GM19324 (cell line): ENCODE results near the gene PACSIN2.

Source experiments
- ATAC-seq: cut with Tn5 transposase; IDR thresholded peaks from one replicate; pipeline ENCODE4 v1.9.1; 2021; ENCODE audit warnings: mild to moderate bottlenecking, moderate library complexity; ENCODE audit not compliant: unreplicated experiment, low FRiP score

The PACSIN2 gene

DNA sequence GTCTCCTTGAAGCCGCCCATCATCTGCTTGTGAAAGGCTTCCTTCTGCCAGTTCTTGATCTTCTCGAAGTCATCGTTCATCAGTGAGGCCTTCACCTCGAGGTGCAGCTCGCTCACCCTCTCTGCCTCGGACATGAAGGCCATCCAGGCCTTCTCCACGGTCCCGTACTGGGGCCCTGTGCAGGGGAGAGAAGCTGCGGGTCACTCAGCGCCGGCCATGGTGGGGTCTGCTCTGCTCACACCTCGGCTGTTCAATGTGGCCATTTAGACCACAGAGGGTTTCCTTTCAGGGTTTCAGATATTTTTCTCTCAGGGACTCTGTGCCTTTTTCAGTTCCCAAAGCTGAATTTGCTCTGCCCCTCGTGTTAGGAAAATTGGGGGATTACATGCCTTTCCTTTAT, 123.9 kb downstream of the PACSIN2 start:
- ATAC-seq: no peak

DNA sequence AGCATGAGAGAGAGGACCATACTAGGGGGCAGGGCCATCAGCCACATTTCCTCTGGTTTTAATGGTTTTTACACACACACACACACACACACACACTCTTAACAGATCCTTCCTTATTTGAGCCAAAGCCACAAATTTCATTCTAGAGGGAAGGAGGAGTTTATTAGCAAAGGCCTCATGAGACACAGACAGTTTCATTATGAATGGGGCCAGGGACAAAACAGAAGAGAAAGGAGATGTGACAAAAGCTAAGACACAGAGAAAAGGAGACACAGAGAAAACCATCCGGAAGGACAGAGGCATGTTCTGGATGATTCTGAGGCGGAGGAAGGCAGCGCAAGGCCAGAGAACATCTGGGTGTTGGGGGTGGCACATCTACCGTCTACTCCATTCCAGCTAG, 125.6 kb downstream of the PACSIN2 start:
- ATAC-seq: no peak

DNA sequence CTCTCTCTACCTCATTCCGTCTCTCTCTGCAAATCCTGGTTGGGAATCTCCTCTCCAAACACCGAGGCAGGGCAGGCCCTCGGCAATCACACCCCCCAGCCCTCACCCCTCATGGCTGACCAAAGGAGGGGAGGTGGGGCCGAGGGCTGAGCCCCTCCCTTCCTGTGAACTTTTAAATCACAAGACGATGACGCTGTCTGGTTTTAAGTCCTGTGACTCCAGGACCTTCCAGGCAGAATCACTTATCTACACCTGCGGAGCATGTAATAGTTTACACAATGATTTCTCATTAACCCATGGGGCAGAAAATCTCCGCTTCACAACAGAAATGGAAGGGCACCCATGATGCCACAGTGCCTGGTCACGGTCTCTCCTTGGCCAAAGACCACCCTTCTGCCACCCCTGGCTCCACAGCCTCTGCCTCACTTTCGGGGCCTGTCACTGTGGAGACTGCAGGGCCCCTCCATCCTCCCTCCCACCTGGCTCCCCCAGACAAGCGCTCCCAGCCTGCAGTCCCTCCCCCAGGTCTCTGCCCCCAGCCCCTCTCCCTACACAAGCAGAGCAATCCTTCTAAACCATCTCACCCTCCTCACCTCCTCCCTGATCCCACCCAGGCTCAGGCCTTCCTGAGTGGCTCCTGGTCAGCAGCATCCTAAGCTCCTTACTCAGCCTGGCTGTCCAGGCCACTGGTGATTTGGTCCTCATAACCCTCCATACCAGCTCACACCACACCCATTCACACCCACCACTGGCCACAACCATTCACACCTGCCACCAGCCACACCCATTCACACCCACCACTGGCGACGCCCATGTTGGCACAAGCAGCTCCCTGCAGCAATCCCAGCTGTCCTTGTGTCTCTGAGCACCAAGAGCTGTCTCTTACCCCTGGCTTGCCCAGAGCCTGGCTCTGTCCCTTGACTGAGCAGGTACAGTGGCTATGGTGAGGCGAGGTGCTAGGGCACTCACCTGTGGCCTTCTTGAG, 127.1 kb downstream of the PACSIN2 start:
- no peak for ATAC-seq

DNA sequence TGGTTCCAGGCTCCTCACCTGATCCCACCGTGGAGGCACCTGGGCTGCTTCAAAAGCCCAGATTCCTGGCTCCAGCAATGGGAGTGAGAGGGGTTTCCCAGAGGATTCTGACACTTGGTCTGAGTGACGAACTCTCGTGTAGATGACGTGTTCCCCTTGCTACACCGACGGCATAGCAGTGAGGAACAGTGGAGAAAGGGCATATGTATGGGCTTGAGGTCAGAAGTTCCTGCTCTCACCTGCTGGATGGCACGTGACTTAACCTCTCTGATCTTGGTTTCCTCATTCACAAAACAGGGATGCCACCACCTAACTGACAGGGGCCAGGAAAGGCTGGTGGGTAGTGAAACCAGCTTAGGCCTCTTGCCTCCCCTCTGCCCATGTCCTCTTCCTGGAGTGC, 127.8 kb downstream of the PACSIN2 start:
- ATAC-seq: no peak

DNA sequence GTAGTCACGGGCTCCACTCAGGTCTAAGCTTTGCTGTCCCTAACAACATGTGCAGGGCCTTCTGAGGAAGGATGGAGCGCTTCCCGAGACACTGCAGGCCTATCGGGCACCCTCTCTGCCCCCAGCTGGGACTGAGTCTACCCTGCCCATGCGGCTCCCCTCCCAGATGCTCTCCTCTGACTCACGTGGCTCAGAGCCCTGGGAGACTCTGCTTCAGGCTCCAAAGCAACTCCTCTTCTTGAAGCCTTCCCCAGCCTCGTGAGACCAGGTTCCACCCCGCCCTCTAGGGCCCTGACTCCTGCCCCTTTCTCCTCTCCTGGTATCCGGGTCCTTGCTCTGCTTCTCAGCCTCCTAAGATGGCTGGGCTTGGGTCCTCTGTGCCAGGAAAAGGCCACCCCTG, 129.5 kb downstream of the PACSIN2 start:
- ATAC-seq: no peak

DNA sequence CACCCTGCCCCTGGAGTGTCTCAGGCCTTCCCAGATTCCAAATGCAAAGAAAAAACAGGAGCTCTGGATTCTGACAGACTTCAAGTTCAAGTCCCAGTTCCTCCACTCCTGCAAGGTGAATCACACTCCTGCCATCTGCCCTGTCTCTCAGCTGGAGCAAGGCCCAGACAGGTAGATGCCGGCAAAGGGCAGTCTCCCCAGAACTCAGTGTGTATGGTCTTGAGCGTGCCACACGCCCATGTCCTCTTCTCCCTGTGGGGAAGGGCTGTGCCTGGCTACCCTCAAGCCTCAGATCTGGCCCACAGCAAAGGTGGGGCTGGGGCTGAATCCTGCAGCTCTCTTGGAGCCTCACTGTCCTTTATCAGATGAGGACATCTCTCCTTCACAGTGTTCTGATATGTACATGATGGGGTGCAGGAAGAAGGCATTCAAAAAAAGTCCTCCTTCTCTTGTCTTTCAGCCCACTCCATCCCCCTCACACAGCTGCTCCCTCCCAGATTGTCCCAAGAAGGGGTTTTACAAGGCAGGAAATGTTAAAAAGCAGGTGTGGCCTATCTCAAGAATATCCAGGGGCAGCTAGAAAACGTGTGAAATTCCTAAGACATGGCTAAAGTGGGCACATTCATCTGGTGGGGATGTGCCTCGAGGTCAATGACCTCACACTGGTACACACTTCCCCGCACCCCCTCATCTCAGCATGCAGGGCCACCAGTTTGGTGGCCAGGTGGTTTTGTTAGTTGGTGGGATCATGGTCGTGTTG, 130.2 kb downstream of the PACSIN2 start:
- no peak for ATAC-seq

DNA sequence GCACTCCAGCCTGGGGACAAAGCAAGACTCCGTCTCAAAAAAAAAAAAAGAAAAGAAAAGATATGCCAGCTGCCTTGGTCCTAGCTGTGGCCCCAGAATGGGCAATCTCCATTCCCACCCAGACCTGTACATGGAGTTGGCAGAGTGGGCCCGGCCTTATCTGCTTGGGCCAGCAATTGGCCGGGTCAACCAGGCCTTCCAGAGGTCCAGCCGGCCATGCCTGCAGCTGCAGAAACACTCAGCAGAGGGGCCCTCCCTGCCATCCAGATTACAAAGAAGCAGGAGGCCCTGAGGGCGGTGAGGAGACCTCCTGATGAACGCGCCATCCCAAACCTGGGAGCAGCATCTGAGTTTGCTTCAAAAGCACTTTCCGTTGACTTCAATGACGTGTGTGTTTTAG, 131.0 kb downstream of the PACSIN2 start:
- ATAC-seq: no peak

DNA sequence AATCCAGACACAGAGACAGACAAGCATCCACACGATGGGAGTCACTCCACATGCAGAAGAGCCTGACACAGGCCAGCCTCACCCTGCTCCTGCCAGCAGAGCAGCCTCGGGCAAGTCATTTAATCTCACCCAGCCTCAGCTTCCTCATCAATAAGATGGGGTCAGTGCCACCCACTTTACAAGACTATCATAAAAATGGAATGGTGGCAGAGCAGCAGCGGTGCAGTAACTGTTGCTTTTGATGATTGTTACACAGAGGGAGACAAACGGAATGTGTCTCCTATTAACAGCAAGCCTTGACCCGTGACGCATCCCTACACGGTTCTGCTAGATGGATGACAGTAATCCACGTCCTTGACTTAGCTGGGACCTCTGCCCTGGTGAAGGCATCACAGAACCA, 131.8 kb downstream of the PACSIN2 start:
- ATAC-seq: no peak

DNA sequence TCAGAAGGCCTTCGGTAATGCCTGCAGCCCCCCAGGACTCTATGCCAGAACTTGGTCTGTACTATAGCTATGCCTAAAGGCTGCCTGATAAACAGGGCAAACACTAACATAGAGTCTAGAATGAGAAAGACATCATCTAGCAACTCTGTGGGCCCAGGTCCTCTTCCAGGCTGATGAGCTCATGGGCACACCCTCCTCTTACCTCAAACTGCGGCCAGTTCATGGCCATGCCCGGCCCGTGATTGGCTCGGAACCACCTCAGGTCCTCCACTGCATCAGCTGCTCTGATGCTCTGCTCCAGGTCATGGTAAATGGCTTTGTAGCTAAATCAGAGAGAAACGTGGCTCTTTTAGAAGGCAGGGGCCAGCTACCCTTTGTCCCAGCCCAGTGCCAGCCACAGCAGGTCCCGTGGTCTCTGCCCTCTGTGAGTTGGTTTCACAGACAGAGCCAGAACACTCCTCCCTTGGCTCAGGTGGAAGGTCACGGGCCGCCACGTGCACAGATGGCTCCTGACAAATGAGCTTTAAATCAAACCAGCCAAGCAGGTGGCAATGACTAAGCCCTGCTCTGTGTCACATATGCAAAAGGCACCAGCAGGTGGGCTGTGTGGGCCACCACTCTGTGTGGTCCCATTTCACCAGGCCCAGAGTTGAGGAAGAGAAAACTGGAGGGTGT, 132.8 kb downstream of the PACSIN2 start:
- no peak for ATAC-seq

DNA sequence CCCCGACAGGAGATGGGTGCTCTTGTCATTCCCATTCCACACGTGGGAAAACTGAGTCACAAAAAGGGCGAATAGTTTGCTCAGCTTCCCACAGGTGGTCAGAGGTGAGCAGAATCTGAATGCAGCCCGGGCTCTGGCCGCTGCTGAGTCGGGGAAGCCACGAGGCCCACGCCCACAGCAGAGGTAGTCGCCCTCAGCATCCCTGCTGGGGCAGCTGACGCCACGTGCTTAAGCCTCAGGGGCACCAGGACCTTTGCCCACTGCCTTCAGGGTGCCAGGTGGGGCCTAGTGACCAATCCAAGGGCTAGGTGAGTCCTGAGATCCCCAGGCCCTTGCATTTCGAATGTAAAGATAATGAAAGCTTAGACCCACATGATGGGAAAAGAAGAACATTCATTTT, 133.7 kb downstream of the PACSIN2 start:
- no peak for ATAC-seq

DNA sequence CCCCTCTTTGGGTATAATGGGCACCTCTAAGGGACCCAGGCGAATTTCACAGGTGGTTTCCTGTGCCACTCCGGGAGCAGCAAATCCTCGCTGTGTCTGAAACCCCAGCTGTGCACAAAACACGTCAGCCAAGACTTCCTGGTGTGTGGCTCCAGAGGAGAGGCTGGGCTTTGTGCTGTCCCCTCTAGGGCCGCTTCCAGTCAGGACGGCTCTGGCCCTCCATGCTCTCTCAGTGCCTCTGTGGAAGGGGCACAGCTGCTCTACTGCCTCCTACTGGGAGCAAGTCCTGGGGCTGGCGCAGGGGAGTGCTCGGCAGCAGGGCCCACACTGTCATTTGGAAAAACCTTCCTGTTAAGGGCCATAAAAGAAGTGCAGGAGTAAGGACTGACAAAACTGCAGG, 134.1 kb downstream of the PACSIN2 start:
- no peak for ATAC-seq

DNA sequence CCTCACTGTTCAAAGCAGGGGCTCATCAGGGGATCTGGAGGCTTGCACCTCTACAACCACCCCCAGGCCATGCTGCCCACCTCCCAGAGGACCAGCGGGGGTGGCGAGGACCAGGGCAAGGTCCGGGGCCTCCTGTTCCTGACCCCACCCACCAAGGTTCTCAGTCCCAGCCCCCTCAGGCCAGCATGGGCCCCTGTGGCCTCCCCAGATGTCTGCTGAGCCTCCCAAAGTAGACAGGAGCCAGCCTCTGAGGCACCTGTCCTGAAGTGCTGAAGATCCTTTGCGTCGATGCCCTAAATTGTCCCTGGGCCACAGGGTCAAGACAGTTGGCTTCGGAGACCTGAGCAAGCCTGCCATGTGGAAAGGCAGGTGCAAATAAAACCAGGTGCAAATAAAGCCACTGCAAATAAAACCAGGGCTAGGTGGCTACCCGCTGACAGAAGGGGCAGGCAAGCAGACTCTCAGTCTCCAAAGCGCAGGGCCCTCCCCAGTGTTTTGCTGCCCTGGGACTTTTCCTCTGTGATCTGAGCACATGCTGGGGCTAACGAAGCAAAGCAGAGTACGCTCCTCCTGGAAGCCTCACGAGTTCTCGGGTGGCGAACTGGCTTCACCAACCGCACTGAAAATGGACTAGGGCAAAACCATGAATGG, 135.5 kb downstream of the PACSIN2 start:
- ATAC-seq: no peak

DNA sequence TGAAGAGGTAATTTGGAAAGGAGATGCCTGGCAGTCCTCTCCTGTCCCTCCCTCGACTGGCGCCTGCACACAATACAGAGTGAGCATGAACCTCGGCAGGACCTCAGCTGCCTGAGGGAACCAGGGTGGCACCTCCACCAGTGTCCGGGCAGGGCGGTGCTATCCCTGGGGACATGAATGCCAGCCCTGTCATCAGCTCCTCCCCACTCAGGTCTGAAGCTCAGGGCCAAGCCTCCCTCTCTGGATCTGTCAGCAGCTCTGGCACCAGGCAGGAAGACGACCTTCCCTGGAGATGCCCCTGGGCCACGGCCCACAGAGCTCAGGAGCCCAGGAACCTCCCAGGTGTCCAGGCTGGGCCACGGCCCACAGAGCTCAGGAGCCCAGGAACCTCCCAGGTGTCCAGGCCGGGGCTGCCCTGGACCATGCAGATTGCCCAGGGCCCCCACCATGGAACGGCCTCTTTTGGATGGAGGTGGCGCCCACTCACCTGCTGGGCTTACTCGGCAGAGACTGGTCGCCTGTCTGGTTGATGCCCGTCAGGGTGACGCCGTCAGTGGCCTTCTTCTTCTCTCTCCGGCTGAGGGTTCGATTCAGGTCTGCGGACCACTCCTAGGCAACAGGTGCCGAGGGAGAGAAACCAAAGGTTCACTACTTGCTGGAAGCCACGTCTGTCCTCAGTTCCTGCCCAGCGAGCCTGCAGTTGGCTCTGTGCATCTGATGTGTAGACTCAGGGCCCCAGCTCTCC, 136.2 kb downstream of the PACSIN2 start:
- no peak for ATAC-seq

DNA sequence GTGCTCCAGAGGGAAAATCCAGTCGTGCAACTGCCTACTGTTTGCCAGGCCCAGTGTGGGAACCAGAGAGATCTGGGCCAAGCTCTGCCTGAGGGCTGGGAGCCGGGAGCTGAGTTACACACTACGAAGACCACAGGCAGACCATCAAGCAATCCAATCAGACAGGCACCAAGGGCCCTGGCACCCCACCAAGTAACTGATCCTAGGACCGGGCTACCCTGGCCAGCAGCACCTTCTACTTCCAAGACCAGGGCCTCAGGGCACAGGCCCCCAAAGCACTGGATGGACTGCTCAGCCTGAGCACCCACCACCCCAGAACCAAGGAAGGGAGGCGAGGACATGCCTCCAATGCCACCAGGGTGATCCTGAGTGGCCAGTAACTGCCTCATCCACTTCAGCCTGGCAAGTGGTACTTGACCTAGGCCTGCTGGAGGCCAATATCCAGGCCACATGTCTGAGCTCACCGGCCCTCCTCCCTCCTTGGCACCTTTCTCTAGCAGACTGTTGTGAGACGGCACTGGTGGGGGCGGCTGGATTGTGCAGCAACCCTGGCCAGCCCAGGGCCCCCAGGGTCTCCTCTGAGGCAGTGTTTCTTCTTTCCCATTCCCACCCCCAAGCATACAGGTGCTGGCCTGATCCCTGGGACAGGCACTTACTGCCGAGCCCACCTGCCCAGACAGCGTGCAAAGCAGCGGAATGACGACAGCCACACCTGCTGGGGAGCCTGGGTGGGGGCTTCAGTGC, 137.2 kb downstream of the PACSIN2 start:
- no peak for ATAC-seq

DNA sequence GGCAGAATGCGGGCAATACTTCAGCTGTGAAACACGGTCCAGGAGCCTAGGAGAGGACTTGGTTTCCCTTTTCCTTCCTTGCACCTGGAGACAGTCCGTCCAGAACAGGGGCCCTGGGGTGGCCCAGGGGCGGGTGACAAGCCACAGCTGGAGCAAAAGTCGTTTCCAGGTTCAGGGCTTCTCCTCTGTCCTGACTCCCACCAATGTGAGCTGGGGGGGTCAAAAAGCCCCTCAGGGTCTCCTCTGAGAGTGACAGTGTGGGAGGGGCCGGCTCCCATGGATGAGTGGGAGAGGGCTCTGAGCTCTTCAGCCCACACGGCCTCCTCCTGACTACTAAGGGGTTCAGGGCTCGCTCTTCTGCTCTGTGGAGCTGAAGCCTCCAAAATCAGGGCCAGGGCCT, 137.8 kb downstream of the PACSIN2 start:
- ATAC-seq: no peak

DNA sequence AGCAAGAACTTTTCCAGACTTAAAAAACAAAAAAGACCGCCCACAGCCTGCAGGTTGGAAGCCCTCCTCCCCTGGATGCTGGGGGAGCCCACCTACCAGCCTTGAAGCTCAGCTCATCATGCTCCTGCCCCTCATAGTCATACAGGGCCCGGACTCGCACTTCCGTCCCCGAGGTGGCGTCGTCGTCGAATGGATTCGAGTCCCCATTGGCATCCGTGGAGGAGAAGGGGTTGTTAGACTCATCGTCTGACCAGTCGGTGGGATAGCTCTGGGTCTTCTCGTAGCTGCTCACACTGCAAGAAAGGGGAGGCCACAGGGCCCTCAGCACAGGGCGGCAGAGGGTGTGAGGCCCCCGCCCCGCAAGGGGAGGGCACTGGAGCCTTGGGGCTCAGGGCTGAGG, 138.9 kb downstream of the PACSIN2 start:
- no peak for ATAC-seq

DNA sequence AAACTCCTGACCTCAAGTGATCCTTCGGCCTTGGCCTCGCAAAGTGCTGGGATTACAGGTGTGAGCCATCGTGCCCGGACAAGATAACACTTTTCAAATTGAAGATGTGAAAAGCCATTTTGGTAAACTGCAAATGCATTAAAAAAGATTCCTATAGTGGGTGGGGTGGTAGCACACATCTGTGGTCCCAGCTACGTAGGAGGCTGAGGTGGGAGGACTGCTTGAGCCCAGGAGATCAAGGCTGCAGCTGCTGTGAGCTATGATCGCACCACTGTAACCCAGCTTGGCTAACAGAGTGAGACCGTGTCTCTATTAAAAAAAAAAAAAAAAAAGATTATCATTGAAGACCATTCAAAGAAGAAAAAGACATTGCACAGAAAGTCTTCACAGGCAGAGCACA, 140.9 kb downstream of the PACSIN2 start:
- ATAC-seq: no peak

DNA sequence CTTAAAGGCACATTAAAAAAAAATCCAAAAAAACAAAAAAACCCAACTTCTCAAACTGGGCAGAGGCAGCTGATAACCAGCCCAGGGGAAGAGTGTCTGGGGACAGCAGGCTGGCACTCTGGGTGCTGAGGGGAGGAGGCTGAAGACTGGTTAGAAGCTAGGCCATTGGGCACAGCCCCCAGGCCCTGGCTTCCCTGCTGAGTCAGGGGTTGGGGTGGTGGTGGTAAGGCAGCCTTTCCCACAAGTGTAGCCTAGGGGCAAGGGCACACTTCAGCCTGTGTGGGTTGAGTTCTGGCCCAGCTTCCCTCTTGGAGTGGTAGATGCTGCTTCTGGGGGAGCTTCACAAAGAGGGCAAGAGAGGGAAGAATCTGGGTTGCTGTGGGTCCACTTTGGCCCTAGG, 141.6 kb downstream of the PACSIN2 start:
- ATAC-seq: no peak

DNA sequence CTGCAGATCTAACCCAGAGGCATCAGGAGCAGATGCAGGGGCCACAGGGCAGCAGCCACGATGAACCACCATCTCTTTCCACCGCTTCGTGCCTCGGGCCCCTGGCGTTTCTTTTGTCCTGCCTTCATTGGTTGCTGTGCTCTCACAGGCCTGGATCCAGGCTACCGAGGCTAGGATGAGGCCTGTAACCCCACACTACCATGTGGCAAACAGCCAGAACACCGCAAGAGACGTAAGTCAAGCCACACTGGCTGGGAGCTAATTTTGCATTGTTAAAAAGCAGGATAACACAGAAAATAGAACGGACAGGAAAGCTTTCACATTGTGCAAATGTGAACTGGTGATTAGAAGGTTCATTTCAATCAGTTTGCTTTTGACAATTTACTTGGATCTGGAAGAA, 142.1 kb downstream of the PACSIN2 start:
- no peak for ATAC-seq
